ENCODE results near the gene TXK. TPM values are rescaled to one million over a fixed set of nuclear protein-coding genes. Genes with fewer than 3 reads are reported as not detected.

TXK gene
- total RNA-seq, 4 donors from 2014 or later = 0.81 to 3.4 (median 2.2) TPM

DNA sequence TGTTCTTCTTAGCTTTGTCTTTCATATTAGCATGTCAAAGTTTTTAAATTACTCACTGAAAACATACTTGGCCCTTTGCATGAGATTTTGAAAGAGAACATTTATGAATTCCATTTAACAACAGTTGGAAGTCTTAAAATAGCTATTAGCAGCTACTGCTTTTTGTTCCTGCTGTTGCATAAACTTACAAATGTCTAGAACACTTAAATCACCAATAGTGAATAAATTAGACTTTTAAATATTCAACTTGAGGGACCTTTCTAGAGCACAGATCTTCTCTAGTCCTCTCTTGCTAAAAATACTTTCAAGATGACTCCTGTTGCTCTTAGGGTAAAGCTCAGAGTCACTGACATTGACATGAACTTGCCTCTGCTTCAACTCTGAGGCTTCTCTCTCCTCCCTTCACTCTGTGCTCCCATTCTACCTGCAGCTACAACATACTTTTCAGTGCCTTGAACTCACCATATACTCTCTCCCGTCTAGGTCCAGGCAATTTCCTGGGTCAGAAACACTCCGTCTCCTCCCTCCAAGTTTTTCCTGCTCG is 15.8 kb upstream of the TXK start:
- intact Hi-C loops (cut with DNase I; ENCODE audit: low total_unique reads) = no loop called here
- 84 to 93% methylated on average over 3 of the region's 3 CpGs for WGBS, 2 donors
- H3K4me3 ChIP-seq (ENCODE audit: low read depth, poor library complexity, severe bottlenecking) = no peak overlapping the region
- DNase-seq (ENCODE audit: low spot score in 2 of 2) = no peak
- TF ChIP-seq POLR2A (IDR thresholded peaks at IDR 0.05) = no peak
- TF ChIP-seq, protein P1, sequence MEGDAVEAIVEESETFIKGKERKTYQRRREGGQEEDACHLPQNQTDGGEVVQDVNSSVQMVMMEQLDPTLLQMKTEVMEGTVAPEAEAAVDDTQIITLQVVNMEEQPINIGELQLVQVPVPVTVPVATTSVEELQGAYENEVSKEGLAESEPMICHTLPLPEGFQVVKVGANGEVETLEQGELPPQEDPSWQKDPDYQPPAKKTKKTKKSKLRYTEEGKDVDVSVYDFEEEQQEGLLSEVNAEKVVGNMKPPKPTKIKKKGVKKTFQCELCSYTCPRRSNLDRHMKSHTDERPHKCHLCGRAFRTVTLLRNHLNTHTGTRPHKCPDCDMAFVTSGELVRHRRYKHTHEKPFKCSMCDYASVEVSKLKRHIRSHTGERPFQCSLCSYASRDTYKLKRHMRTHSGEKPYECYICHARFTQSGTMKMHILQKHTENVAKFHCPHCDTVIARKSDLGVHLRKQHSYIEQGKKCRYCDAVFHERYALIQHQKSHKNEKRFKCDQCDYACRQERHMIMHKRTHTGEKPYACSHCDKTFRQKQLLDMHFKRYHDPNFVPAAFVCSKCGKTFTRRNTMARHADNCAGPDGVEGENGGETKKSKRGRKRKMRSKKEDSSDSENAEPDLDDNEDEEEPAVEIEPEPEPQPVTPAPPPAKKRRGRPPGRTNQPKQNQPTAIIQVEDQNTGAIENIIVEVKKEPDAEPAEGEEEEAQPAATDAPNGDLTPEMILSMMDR (IDR thresholded peaks at IDR 0.05) = no peak

DNA sequence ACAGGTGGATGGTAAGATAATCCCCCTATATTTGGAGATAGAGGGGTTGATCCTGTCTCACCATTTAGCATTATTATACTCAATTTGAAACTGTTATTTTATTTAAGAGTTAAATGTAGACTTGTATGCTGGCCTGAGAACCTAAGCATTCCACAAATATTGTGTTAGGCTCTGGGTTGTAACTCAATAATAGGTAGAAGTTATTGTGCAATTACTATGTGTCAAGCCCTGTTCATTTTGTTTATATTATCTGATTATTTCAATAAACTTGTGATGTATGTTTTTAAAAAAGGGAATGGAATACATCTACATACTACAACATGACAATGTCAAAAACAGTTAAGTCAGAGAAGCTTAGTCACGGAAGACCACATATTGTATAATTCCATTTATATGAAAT is 13.6 kb upstream of the TXK start:
- 93 to 97% methylated on average over 1 of the region's 1 CpG for WGBS, 2 donors
- intact Hi-C loops (cut with DNase I; ENCODE audit: low total_unique reads) = no loop called here
- TF ChIP-seq POLR2A (IDR thresholded peaks at IDR 0.05) = no peak
- TF ChIP-seq, protein P1 (IDR thresholded peaks at IDR 0.05) = no peak
- H3K4me3 ChIP-seq (ENCODE audit: low read depth, poor library complexity, severe bottlenecking) = no peak overlapping the region
- no peak for DNase-seq (ENCODE audit: low spot score in 2 of 2)

DNA sequence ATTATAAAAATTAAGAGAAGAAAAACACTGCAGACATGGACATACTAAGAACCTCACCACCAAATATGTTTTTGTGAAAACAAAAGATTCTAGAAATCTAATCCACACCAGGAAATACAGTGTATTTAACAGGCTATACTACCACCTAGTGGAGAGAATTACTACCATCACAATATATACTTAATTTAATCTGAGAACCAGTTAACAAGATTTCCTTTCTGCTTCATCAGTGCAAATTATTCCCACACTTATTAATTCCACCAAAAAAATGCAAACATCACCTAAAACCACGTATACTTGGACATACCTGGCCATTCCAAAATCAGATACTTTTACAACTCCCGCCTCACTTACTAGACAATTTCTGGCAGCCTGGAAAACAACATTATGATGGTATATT is 7.0 kb upstream of the TXK start:
- intact Hi-C loops (cut with DNase I; ENCODE audit: low total_unique reads) = no loop called here

DNA sequence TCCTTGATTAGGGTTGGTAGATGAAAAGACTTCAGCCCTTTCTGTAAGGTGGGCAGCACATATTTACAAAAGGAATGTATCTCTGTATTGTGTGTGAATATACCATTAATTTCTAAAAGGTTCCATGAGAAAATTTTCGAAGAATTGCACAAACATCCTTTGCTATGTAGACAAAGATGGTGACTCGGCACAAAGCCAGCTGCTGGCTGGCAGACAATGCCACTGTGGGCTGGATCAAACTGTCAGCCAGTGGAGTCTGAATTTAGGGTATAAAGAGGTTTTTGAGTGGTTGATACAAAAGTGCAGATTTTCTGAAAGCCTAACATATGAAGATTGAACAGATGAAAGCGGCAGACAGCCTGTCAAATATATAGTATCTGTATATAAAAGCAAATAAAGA is 5.6 kb upstream of the TXK start:
- WGBS, 2 donors = 51 to 65% methylated on average over 3 of the region's 3 CpGs
- DNase-seq (ENCODE audit: low spot score in 2 of 2) = no peak
- H3K4me3 ChIP-seq (ENCODE audit: low read depth, poor library complexity, severe bottlenecking) = no peak overlapping the region
- TF ChIP-seq, protein P1 (IDR thresholded peaks at IDR 0.05) = no peak
- TF ChIP-seq POLR2A (IDR thresholded peaks at IDR 0.05) = no peak
- intact Hi-C loops (cut with DNase I; ENCODE audit: low total_unique reads) = no loop called here

More for the DNA sequence above, 7.0 kb upstream of the TXK start:
- H3K4me3 ChIP-seq (ENCODE audit: low read depth, poor library complexity, severe bottlenecking) = no peak overlapping the region
- WGBS, 2 donors = 52 to 53% methylated on average over 2 of the region's 2 CpGs
- TF ChIP-seq POLR2A (IDR thresholded peaks at IDR 0.05) = no peak
- TF ChIP-seq, protein P1 (IDR thresholded peaks at IDR 0.05) = no peak
- DNase-seq (ENCODE audit: low spot score in 2 of 2) = no peak

DNA sequence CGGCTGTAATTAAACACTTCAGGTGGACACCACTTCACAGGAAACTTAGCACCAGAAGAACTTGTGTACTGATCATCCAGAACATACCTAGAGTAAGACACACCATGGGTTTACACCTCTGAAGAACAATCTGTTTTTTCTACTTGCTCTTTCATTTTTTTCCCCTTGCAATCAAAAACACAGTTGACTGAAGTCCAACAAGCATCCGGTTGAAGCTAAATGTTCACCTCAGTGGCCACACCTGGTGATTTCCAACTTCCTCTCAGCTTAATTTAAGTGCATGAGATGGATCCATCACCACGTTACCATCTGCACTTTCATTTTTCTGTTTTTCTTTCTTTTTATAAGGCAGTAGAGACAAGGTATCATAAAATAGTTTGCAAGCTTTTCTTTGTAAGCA is 4.9 kb upstream of the TXK start:
- DNase-seq (ENCODE audit: low spot score in 2 of 2) = no peak
- TF ChIP-seq, protein P1 (IDR thresholded peaks at IDR 0.05) = no peak
- TF ChIP-seq POLR2A (IDR thresholded peaks at IDR 0.05) = no peak
- intact Hi-C loops (cut with DNase I; ENCODE audit: low total_unique reads) = no loop called here
- 79 to 85% methylated on average over 3 of the region's 3 CpGs for WGBS, 2 donors
- H3K4me3 ChIP-seq (ENCODE audit: low read depth, poor library complexity, severe bottlenecking) = no peak overlapping the region

DNA sequence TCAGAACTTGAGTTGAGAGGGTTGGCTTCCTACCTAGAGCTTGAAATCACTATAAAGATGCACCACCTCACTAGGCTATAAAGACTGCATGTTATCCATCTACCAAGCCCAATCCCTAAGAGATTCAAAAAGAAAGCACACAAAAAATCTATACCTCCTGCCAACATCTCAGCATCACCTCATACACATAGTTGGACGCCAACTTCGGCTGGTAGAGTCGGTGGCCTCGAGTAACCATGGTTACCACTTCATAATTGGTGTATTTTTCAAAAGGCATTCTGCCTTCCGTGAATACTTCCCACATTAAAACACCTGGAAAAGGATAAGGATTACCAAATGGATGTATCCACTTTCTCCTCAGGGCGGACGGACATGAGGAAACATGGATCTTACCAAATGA is 4.5 kb upstream of the TXK start:
- TF ChIP-seq, protein P1 (IDR thresholded peaks at IDR 0.05) = no peak
- no peak for TF ChIP-seq POLR2A (IDR thresholded peaks at IDR 0.05)
- no peak for DNase-seq (ENCODE audit: low spot score in 2 of 2)
- intact Hi-C loops (cut with DNase I; ENCODE audit: low total_unique reads) = no loop called here
- 92% methylated on average over 7 of the region's 7 CpGs for WGBS, 2 donors
- no peak overlapping the region for H3K4me3 ChIP-seq (ENCODE audit: low read depth, poor library complexity, severe bottlenecking)

All from lower leg skin (tissue), 4 donors.